AG09319 (cell line): ENCODE measurements around the gene CGAS.
"Not testable (repeated sequence)": the region's sequence is repeated elsewhere in the genome, so short reads cannot be mapped to it uniquely, and the experiment has no call there.

Experiments
- DNase-seq: peaks from one replicate; pipeline ENCODE4 v3.0.0-alpha.2; 2010; ENCODE audit warnings: low read depth; ENCODE audit errors: extremely low read depth
- TF ChIP-seq, protein P1 (sequence below): IDR thresholded peaks from 2 replicates; pipeline ENCODE4 v1.5.1; 2011; ENCODE audit warnings: low read depth, mild to moderate bottlenecking, inconsistent platforms, low read length, moderate library complexity

CGAS gene

DNA sequence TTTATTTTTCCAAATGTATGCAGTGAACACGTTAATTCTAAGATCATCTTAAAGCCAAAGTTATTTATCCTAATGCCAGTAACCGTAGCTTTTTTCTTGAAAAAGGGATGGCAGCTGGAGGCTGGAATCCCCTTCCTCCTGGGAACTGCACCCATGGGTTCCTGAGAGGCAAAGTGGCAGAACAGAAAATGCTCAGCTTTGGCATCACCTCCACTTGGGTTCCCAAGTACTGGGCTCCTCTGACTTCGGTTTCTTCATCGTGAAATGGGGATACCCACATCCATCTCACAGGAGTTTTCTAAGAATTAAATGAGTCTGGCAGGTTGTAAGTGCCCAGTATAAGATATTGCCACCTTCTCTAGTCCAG lies 63.7 kb downstream of the CGAS start:
- DNase-seq, result no peak
- TF ChIP-seq, protein P1, sequence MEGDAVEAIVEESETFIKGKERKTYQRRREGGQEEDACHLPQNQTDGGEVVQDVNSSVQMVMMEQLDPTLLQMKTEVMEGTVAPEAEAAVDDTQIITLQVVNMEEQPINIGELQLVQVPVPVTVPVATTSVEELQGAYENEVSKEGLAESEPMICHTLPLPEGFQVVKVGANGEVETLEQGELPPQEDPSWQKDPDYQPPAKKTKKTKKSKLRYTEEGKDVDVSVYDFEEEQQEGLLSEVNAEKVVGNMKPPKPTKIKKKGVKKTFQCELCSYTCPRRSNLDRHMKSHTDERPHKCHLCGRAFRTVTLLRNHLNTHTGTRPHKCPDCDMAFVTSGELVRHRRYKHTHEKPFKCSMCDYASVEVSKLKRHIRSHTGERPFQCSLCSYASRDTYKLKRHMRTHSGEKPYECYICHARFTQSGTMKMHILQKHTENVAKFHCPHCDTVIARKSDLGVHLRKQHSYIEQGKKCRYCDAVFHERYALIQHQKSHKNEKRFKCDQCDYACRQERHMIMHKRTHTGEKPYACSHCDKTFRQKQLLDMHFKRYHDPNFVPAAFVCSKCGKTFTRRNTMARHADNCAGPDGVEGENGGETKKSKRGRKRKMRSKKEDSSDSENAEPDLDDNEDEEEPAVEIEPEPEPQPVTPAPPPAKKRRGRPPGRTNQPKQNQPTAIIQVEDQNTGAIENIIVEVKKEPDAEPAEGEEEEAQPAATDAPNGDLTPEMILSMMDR, result no peak

DNA sequence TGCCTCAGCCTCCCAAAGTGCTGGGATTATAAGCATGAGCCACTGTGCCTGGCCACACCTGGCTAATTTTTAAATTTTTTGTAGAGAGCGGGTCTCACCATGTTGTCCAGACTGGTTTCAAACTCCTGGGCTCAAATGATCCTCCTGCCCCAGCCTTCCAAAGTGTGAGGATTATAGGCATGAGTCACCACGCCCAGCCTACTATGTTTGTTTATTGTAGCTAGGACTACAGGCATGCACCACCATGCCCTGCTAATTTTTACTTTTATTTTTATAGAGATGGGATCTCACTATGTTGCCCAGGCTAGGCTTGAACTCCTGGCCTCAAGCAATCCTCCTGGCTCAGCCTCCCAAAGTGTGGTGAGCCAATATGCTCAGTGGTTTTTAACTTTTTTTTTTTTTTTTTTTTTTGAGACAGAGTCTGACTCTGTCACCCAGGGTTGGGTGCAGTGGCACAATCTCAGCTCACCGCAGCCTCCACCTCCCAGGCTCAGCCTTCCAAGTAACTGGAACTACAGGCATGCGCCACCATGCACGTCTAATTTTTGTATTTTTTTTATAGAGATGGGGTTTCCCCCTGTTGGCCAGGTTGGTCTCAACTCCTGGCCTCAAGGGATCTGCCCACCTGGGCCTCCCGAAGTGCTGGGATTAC lies 69.5 kb downstream of the CGAS start:
- TF ChIP-seq, protein P1, result no peak
- DNase-seq, result no peak

DNA sequence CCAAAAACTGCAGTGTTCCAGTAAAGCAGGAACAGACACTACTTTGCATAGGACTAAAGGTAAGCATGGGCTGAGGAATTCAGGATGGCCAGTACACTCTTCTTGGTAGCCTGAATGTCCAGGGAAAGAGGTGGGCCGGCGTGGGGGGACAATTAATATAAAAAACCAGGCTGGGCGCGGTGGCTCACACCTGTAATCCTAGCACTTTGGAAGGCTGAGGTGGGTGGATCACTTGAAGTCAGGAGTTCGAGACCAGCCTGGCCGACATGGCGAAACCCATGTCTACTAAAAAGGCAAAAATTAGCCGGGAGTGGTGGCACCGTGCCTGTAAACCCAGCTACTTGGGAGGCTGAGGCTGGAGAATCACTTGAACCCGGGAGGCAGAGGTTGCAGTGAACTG lies 70.6 kb downstream of the CGAS start:
- not testable (repeated sequence) for DNase-seq

DNA sequence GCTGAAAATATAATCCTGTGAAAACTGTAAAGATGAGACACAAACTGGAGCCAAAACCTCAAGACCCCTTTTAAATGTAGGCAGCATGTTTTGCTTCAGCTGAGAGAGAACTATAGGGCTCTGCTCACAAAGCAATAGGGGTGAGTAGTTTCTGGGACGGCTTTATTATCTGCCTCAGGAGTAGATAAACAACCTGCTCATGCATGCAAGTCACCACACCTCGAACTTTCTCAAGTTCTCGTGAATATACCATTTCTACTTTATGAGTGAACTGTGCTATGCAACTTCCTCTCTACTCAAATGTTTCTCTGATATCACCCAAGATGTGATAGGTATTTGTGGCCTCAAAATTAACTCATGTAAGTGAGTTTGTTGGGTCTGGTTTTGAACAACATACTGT lies 74.9 kb downstream of the CGAS start:
- TF ChIP-seq, protein P1, result no peak
- DNase-seq, result no peak

DNA sequence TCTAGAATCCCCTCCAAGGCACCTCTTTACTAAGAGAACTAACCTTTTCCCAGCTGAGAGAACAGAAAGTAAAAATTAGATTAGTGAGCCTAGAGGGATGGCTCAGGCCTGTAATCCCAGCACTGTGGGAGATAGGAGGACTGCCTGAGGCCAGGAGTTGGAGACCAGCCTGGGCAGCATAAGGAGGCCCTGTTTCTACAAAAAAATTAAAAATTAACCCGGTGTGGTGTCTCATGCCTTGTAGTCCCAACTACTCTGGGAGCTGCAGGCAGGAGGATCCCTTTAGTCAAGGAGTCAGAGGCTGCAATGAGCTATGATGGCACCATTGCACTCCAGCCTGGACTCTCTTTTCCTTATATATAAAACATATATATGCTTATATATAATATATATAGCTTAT lies 76.9 kb downstream of the CGAS start:
- DNase-seq, result no peak
- TF ChIP-seq, protein P1, result no peak
